Stimulated activated CD4-positive, alpha-beta T cell treated with anti-CD3 and anti-CD28 coated beads, Interleukin-1b, Interleukin-23, amount 100 ng/mL, for 1 hour (primary cell): ENCODE results near the gene FAM171A1.
"Not testable (repeated sequence)": the region's sequence is repeated elsewhere in the genome, so short reads cannot be mapped to it uniquely, and the experiment has no call there.

Source experiments
- DNase-seq, 2 donors: peaks; one replicate each; pipeline ENCODE4 v3.0.0-alpha.2; 2020; ENCODE audit warnings: low read depth in 2 of 2

Gene FAM171A1

DNA sequence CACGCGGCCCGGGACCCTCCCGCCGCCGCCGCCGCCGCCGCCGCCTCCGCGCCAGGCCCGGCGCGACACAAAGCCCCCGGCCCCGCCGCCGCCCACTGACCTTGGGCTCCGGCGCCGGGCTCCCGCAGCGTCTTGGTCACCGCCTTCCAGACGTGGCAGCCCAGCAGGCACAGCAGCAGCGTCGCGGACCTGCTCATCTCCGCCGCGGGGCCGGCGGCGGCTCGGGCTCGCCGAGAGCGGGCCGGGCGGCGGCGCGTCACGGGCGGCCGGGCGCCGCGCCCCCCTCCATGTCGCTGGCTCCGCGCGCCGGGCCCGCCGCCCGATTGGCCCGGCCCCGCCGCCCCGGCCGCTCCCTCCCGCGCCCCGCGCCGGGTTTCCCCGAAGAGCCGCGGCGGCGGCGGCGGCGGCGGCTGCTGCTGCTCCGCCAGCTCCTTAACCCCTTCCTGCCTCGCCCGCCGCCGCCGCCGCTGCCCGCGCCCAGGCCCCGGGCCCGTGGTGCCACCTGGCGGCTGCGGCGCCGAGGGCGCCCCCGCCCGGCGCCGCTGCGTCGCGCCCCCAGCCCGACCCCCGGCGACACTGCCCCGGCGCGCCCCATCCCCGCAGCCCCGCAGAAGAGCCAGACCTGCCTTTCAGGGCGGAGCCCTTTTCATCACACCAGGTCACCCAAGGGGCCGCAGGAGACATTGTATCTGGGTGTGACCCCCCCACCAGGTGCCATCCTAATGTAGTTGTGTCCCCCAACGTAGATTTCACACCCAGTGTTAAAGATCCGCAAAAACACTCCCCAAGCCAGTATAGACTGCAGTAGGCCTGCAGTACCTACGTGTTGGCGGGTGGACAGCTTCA lies at the start of gene FAM171A1:
FAM171A1 (minus strand) TSS at position 434 of the 846 bp plus-strand sequence; CDS start at position 197, 237 bp downstream.
- peak; percentile 29 to 33 for DNase-seq

DNA sequence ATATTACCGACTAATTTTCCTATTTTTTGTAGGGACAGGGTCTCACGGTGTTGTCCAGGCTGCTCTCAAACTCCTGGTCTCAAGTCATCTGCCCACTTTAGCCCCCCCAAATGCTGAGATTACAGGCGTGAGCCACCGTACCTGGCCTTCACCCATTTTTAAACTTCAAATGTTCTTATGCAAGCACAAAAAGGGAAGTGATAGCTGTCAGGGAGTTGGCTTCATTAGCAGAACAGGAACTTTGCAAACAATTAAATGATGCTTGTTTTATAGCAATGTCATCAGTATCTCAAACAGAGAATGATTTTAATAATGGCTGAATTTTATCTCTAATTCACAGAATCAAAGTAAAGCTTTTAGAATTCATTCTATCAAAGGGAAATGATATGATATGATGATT lies 49.8 kb upstream of the FAM171A1 start:
- DNase-seq: no peak

DNA sequence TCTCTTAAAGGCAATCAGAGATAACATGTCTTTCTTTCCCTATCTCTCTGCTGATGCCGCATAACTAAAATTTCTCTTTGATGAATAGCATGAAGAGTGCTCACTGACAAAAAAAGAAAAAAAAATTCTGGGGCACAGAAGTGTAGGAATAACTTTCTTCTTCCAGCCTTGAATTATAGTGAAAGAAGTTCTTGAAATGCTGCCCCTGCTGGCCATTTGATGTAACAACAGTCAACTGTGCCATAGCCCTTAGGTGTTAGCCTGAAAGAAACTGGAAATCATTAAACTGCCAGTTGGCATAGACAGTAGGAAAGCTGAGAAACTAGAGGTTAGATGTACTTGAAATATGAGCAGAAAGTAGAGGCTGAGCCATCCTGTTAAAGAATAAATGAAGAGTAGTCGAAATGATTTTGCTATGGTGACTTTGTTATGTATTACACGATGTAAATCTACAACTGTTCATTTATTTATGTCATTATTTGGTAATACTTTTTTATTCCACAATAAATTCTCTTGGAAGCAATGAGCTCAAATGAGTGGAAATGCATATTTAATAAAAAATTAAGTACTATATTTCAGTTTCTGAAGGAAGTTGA lies 48.3 kb upstream of the FAM171A1 start:
- DNase-seq: no peak

DNA sequence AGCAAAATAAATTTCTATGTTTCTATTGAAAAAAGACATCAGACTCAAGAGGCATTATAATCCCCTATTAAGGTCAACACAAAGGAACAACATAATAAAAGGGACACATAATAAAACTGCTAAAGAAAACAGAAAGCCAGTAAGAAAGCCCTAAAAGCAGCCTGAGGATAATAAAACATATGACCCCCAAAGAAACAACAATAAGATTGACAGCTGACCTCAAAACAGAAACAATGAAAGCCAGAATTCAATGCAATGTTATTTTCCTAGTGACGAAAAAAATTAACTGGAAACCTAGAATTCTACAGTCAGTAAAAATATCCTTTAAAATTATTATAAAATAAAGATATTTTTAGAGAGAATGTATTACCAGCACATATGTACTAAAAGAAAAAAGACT lies 44.9 kb upstream of the FAM171A1 start:
- no peak for DNase-seq

DNA sequence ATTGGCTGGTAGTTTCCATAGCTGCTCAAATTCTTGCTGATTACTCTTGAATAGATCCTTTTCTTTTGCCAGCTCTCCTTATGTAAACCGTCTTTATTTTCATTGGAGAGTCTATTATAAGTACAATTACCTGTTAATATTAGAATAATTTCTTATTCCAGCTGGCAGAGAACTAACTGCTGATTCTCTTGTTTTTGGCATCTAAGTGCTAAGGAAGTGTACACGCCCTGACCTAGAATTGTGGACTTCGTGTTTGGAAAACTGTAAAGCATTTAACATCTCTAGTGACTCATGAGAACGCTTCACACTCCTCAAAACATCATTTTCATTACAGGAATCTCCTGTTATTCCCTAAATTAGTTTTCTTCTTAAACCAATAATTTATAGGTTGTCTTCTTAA lies 39.9 kb upstream of the FAM171A1 start:
- DNase-seq: no peak

DNA sequence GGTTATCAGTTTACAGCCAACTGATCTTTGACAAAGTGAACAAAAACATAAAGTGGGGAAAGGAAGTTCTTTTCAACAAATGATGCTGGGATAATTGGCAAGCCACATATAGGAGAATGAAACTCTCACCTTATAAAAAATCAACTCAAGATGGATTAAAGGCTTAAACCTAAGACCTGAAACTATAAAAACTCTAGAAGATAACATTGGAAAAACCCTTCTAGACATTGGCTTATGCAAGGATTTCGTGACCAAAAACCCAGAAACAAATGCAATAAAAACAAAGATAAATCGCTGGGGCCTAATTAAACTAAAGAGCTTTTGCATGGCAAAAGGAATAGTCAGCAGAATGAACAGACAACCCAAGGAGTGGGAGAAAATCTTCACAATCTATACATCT lies 38.3 kb upstream of the FAM171A1 start:
- DNase-seq: not testable (repeated sequence)

DNA sequence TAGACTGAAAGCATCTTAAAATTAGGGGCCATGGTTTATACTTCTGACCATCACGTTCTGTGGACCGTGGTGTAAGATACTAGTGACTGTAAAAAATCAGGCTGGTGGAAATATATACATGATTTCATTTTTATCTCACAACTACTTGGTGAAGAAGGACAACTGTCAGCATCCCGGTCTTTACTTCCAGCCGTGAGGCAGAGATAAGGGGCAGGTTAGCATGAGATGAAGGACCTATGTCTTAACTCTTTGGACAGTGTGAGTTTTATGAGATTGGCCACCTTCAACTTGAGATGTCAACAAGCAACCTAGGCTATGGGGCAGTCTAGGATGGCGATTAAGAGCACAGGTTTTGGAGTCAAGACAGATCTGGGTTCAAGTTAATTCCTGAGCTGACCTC lies 37.5 kb upstream of the FAM171A1 start:
- DNase-seq: no peak

DNA sequence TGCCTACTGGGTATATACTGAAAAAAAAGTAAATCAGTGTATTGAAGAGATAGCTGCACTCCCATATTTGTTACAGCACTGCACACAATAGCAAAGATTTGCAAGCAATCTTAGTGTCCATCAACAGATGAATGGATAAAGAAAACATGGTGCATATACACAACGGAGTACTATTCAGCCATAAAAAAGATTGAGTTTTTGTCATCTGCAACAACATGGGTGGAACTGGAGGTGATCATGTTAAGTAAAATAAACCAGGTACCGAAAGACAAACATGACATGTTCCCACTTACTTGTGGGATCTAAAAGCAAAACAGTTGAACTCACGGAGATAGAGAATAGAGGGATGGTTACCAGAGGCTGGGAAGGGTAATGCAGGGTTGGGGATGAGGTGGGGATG lies 34.2 kb upstream of the FAM171A1 start:
- DNase-seq: no peak

DNA sequence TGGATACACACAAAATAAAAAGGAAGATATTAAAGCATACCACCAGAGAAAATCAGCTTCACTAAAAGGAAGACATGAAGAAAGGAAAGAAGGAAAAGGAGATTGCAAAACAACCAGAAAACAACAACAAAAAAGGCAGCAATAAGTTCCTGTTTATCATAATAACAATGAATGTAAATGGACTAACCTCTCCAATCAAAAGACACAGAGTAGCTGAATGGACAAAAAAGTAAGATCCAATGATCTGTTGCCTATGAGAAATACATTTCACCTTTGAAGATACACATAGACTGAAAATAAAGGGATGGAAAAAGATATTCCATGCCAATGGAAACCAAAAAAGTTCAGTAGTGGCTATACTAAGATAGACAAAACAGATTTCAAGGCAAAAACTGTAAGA lies 30.3 kb upstream of the FAM171A1 start:
- no peak for DNase-seq

DNA sequence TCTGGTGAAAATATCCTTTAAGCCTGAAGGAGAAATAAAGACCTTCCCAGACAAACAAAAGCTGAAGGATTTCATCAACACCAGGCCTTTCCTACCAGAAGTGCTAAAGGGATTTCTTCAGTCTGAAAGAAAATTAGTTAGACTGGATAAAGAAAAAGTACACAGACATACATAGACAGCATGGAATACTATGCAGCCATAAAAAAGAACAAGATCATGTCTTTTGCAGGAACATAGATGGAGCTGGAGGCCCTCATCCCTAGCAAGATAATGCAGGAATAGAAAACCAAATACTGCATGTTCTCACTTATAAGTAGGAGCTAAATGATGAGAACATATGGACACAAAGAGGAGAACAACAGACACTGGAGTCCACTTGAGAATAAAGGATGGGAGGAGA lies 29.4 kb upstream of the FAM171A1 start:
- DNase-seq: not testable (repeated sequence)

DNA sequence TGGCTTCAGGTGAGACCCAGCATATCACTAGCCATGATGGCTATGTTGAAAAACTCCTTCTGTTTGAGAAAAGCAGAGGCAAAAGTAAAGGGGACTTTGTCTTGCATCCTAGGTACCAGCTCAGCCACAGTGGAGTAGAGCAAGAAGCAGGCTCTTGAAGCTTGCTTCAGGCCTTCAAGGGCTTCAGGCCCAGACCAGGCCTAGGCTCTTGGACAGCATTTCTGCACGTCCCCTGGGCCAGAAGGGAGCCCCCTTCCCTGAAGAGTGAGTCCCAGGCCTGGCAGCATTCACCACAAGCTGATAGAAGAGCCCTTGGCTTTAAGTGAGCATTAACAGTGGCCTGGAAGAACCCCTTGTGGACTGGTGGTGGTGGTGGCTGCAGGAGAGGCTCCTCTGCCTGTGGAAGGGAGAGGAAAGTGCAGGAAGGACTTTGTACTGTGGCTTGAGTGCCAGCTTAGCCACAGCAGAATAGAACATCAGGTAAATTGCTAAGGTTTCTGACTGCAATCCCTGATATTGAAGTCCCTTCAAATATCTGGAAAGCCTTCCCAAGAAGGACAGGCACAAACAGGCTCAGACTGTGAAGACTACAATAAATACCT lies 28.1 kb upstream of the FAM171A1 start:
- DNase-seq: no peak

DNA sequence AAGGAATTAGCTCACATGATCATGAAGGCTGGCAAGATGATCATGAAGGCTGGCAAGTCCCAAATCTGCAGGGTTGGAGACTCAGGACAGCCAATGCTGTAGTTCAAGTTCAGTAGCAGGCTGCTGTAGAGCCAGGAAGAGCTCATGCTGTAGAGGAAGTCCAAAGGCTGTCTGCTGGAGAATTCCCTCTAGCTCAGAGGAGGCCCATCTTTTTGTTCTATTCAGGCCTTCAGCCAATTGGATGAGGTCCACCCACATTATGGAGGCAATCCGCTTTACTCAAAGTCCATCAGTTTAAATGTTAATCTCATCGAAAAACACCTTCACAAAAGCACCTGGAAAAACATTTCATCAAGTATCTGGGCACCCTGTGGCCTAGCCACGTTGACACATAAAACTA lies 24.8 kb upstream of the FAM171A1 start:
- DNase-seq: no peak

DNA sequence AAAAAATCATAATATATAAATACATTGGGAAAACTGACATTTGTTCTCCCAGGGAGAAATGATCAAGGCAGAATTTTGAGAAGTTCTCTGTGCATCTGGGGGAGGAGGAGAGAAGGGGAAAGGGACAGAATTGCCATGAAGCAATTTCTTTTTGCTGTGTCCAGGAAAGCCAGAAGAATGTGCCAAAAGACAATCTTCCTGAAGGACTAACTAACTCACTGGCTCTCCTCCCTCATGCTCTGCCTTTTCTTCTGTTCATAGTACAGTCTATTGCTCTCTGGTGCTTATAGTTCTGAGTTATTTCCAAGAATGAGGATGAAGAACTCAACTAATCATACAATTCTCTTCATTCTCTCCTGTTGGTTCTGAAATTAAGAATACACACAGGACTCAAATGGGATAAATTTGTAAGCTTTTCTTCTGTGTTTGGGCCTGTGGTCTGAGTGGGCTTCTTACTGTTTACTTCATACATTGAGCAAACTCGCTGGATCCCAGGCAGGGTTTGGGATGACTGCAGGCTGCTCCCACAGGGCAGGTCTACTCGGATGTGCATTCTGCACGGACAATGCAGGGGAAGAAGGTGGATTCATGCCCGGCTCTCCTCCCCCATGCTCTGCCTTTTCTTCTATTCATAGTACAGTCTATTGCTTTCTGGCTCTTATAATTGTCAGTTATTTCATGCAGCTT lies 22.2 kb upstream of the FAM171A1 start:
- DNase-seq: no peak

DNA sequence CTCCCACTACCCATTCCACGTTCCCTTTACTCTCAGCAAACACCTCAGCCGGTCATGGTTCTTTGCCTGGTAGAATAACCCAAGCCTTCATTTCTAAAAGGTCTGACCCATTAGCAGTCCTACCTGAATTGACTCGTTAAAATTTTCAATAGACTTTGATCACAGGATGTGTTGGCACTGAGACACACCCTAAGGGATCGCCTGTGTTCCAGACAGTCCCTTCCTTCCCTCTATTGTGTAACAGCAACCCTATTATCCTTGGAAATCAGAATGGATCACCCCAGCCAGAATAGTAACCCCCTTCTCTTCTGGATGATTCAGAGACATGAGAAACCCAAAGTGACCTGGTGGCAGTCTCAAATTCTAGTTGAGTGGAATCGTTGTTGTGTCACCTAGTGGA lies 20.4 kb upstream of the FAM171A1 start:
- no peak for DNase-seq

DNA sequence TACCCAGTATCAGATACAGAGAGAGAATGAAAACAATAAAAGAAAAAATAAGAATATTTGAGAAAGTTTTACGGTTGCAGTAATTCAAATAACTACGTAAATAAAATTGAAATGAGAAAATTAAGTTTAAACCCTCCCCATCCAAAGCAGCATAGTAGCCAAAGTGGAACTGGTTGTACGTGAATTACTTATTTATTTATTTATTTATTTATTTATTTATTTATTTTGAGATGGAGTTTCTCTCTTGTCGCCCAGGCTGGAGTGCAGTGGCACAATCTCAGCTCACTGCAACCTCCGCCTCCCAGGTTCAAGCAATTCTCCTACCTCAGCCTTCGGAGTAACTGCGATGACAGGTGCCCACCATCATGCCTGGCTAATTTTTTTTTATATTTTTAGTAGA lies 17.1 kb upstream of the FAM171A1 start:
- DNase-seq: not testable (repeated sequence)

DNA sequence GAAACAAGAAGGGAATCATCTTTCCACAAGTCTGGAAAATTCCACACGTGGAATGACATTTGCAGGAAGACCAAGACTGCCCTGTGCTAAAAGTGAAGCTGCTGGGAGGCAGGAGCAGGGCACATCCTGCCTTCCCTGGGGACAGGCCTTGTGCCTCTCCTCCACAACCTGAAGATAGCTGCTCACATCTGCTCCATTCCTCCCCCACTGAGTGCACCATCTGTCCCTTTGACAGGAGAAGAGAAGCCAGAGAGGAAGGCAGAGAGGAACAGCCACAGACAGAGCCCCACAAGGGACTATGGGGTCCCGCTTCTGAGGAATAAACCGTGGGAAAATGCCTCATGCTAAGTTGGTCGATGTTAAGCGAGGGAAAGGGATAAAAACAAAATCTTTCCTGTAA lies 15.9 kb upstream of the FAM171A1 start:
- no peak for DNase-seq

DNA sequence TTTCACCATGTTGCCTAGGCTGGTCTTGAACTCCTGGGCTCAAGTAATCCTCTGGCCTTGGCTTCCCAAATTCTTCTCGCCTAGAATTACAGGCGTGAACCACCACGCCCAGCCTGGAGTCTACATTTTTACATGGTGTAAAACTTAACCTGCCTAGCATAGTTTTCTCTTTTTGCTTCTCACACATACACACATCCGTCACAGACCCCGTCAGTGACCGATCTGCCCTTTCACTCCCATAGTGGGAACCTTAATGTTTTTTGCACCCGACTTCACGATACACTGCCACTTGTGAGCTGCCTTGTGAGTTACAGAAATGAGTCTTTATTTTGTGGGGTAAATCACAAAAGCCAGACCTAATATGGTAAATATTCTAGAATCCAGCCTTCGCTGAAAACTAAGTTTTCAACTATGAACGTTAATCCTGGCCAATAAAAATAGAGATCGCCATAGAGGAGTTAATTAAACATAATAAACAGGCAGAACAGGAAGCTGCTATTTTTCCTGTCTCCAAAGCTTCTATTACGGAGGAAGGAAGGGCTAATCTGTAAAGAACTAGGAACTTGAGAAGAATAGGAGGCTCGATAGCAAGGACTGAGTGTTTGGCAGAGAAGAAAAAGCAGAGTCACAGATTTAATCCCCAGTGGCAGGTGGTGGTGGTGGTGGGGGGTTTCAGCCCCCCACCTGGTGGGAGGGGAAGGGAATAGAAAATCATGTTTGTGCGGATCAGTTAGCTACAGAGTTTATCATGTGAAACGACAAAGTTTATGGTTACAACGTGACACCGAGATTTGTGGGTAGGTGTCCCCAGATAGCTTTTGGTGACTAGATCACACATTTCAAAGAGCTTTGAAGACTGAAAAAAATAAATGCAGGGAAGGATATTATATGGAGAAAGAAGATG lies 14.7 kb upstream of the FAM171A1 start:
- DNase-seq: no peak

DNA sequence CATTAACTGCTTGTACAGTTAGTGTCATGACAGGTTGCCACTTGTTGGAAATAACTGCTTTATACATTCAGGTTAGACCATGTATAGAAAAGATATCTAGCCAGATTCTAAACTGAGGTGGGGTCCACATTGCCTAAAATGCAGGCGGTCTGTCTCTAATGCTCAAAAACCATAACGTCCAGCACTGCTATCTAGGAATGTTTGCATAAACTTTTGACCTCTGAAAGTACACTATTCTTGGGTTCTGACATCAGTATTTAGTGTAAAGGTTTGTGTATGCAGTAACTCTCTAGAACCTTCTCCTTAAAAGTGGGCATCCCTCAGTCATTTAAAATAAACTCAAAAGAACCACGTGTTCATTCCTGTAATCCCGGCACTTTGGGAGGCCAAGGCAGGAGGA lies 10.3 kb upstream of the FAM171A1 start:
- no peak for DNase-seq

DNA sequence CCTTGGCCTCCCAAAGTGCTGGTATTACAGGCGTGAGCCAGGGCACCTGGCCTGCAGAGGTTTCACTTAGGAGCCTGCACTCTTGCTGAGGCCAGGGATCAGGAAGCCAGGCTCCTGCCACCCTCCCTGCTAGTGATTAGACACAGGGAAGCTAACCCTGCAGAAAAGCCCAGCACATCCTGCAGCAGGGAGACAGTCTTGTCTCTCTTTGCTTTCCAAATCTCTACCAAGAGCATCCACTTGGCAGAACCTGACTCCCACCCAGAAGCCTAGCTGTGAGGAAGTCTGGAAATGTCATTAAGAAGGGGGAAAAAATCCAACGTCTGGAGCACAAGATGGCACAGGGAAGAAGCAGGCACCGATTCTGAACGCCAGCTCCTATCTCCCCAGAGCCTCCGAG lies 8.0 kb upstream of the FAM171A1 start:
- no peak for DNase-seq

DNA sequence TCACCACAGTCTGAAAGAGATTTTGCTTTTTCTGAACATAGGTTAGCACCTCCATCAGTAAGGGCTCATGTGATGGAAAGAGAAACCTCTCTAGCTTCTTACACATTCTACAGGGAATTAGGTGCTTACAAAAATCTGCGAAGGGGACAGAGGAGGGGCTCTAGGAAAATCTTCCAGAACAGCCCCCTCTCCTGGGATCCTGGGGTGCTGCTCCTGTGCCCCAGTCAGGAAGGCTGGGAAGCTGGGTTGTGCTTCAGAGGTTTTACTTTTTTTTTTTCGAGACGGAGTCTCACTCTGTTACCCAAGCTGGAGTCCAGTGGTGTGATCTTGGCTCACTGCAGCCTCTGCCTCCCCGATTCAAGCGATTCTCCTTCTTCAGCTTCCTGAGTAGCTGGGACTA lies 7.5 kb upstream of the FAM171A1 start:
- DNase-seq: no peak

DNA sequence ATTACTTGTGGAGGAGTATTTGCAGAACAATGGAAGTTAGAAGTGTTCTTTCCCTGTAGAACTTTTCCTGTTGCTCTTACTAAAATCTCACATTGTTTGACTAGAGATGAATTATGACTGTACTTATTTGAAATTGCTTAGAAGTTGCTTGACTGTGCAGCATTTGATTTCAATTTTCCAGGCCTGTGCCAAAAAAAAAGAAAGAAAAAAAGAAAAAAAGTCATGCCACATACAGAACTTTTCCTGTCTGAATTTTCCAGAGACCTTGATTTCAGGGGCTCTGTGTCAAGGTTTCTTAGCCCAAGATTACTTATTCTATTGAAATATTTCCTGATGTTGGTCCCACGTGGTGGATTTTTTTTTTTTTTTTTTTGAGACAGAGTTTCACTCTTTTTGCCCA lies 3.5 kb upstream of the FAM171A1 start:
- DNase-seq: no peak
